GM21423 (cell line): Measurements from ENCODE around the gene C1orf74.

Source experiments
- ATAC-seq: cut with Tn5 transposase; IDR thresholded peaks from one replicate; pipeline ENCODE4 v1.9.1; 2021; ENCODE audit warnings: mild to moderate bottlenecking, moderate library complexity; ENCODE audit not compliant: unreplicated experiment

The C1orf74 gene

GRCh38 chr1:209772126-209772525 is 12.2 kb downstream of the C1orf74 start:
- ATAC-seq = no peak

GRCh38 chr1:209770636-209771415 is 13.5 kb downstream of the C1orf74 start:
- ATAC-seq = no peak

GRCh38 chr1:209769971-209770370 is 14.4 kb downstream of the C1orf74 start:
- no peak for ATAC-seq

- peak; percentile 81 for ATAC-seq
Measured at GRCh38 chr1:209769171-209769904, 15.0 kb downstream of the C1orf74 start.

- peak; percentile 86 for ATAC-seq
Measured at GRCh38 chr1:209768354-209768774, 16.0 kb downstream of the C1orf74 start.

GRCh38 chr1:209767706-209768105 is 16.7 kb downstream of the C1orf74 start:
- ATAC-seq = no peak

GRCh38 chr1:209767096-209767495 is 17.3 kb downstream of the C1orf74 start:
- no peak for ATAC-seq

- ATAC-seq = no peak
Measured at GRCh38 chr1:209766051-209766450, 18.3 kb downstream of the C1orf74 start.

- no peak for ATAC-seq
Measured at GRCh38 chr1:209761011-209761635, 23.2 kb downstream of the C1orf74 start.

- ATAC-seq = no peak
Measured at GRCh38 chr1:209759829-209760359, 24.5 kb downstream of the C1orf74 start.

GRCh38 chr1:209758400-209758799 is 26.0 kb downstream of the C1orf74 start:
- ATAC-seq = no peak

- ATAC-seq = peak; percentile 35
Measured at GRCh38 chr1:209756615-209757445, 27.5 kb downstream of the C1orf74 start.

GRCh38 chr1:209755926-209756614 is 28.3 kb downstream of the C1orf74 start, which contains the start of gene TRAF3IP3:
Gene TRAF3IP3, plus strand, starts transcription at chr1:209756053. Its CDS starts 3,987 bp downstream, at chr1:209760040.
- ATAC-seq = peak; percentile 72

GRCh38 chr1:209755256-209755655 is 29.1 kb downstream of the C1orf74 start:
- ATAC-seq = no peak

- ATAC-seq = no peak
Measured at GRCh38 chr1:209752890-209753289, 31.5 kb downstream of the C1orf74 start.

- peak; percentile 37 for ATAC-seq
Measured at GRCh38 chr1:209751627-209752231, 32.6 kb downstream of the C1orf74 start.

- no peak for ATAC-seq
Measured at GRCh38 chr1:209749670-209750323, 34.6 kb downstream of the C1orf74 start.

GRCh38 chr1:209749205-209749604 is 35.2 kb downstream of the C1orf74 start:
- no peak for ATAC-seq

- no peak for ATAC-seq
Measured at GRCh38 chr1:209748620-209749019, 35.7 kb downstream of the C1orf74 start.
